Renal cortical epithelial cell (primary cell): ENCODE data around the gene HPD. TPM values are rescaled to one million over a fixed set of nuclear protein-coding genes. Genes with fewer than 3 reads are reported as not detected.

Experiments
- total RNA-seq: library from RNA; depleted of rRNA; stranded (reverse); fragments of >200 nt; gene quantifications from 2 replicates; pipeline ENCODE4 v1.2.3, GENCODE V29; 2014

HPD gene
- total RNA-seq, 1 donor from 2014 or later = 2.1 TPM

Other genes with a start within 250 kb of the HPD start
- gene ORAI1, start 232.3 kb downstream of the HPD start, total RNA-seq = 6.9 and 14.0 TPM in 2 replicates
- under 0.01 and 3.1 TPM in 2 replicates for gene MORN3, start 189.2 kb downstream of the HPD start, total RNA-seq
- gene TMEM120B, start 146.1 kb downstream of the HPD start, total RNA-seq = 8.5 and 12.8 TPM in 2 replicates
- 47.3 and 82.0 TPM in 2 replicates for gene RHOF, start 65.2 kb downstream of the HPD start, total RNA-seq
- gene SETD1B, start 54.9 kb downstream of the HPD start, total RNA-seq = 1.6 and 11.9 TPM in 2 replicates
- gene PSMD9, start 29.9 kb upstream of the HPD start, total RNA-seq = 62.3 and 132 TPM in 2 replicates
- gene CFAP251, start 59.7 kb upstream of the HPD start, total RNA-seq = 2.4 and 16.5 TPM in 2 replicates
- 9.7 and 24.8 TPM in 2 replicates for gene BCL7A, start 163.0 kb upstream of the HPD start, total RNA-seq
- gene MLXIP, start 219.9 kb upstream of the HPD start, total RNA-seq = 16.1 and 58.8 TPM in 2 replicates